CD14-positive monocyte (primary cell): ENCODE results near the gene SCYL1. TPM values are rescaled to one million over a fixed set of nuclear protein-coding genes. Genes with fewer than 3 reads are reported as not detected.

ENCODE experiments used
- DNase-seq, 3 donors: peaks; one replicate each; pipeline ENCODE4 v3.0.0-alpha.2; 2011 to 2022
- H2AFZ ChIP-seq: 2 replicates; pipeline ENCODE4 v1.6.0; 2012; ENCODE audit warnings: mild to moderate bottlenecking, low read depth, low read length, inconsistent platforms; ENCODE audit not compliant: insufficient read depth, poor library complexity, severe bottlenecking
- H3K27ac ChIP-seq, 2 donors: 1 replicate in 1 of 2; 2 replicates in 1 of 2; pipeline ENCODE4 v1.5.1; 2012 to 2013; ENCODE audit warnings: low read length in 2 of 2, control low read depth in 1 of 2, inconsistent platforms in 1 of 2, low read depth in 1 of 2, mild to moderate bottlenecking in 1 of 2
- H3K27me3 ChIP-seq, 2 donors: one replicate each; pipeline versions ENCODE4 v1.6.0 to v1.6.1; 2011 to 2013; ENCODE audit warnings: low read length in 2 of 2; ENCODE audit not compliant: control insufficient read depth in 2 of 2, insufficient read depth in 2 of 2
- H3K36me3 ChIP-seq, 2 donors: replicated peaks in 1 of 2; 1 replicate in 1 of 2; 2 replicates in 1 of 2; pipeline versions ENCODE4 v1.5.1 to v1.6.1; 2012 to 2013; ENCODE audit warnings: low read length in 2 of 2, control low read depth in 1 of 2, inconsistent platforms in 1 of 2, mild to moderate bottlenecking in 1 of 2; ENCODE audit not compliant: insufficient read depth in 2 of 2, control insufficient read depth in 1 of 2
- H3K4me1 ChIP-seq, 2 donors: 1 replicate in 1 of 2; 2 replicates in 1 of 2; pipeline versions ENCODE4 v1.5.1 to v1.6.1; 2012 to 2013; ENCODE audit warnings: low read length in 2 of 2, control low read depth in 1 of 2, inconsistent platforms in 1 of 2, mild to moderate bottlenecking in 1 of 2, moderate library complexity in 1 of 2; ENCODE audit not compliant: insufficient read depth in 2 of 2, control insufficient read depth in 1 of 2
- H3K4me2 ChIP-seq: replicated peaks from 2 replicates; pipeline ENCODE3; 2012; ENCODE audit warnings: low read length, moderate library complexity, mild to moderate bottlenecking; ENCODE audit not compliant: poor library complexity, severe bottlenecking; ENCODE audit errors: extremely low read depth
- H3K4me3 ChIP-seq, 3 experiments: fragments of 200-600 bp in 1 of 3; sonication (generic) in 1 of 3; replicated peaks in 1 of 3; 1 replicate in 2 of 3; 2 replicates in 1 of 3; pipeline ENCODE4 v1.5.1; 2011 to 2013; ENCODE audit warnings: low read length in 3 of 3, mild to moderate bottlenecking in 3 of 3, control low read depth in 2 of 3, low read depth in 2 of 3, inconsistent platforms in 1 of 3, moderate library complexity in 1 of 3
- H3K79me2 ChIP-seq: 2 replicates; pipeline ENCODE4 v1.6.0; 2012; ENCODE audit warnings: mild to moderate bottlenecking, control low read depth, inconsistent platforms, low read length, moderate library complexity; ENCODE audit not compliant: insufficient read depth
- H3K9ac ChIP-seq: 2 replicates; pipeline ENCODE4 v1.6.0; 2017; ENCODE audit warnings: low read length, mild to moderate bottlenecking; ENCODE audit not compliant: insufficient read depth, poor library complexity, severe bottlenecking
- H3K9me3 ChIP-seq, 2 donors: replicated peaks in 1 of 2; 1 replicate in 1 of 2; 2 replicates in 1 of 2; pipeline versions ENCODE4 v1.5.1 to v1.6.1; 2012 to 2013; ENCODE audit warnings: low read length in 2 of 2, control low read depth in 1 of 2; ENCODE audit not compliant: control insufficient read depth in 1 of 2, insufficient read depth in 1 of 2
- H4K20me1 ChIP-seq: 2 replicates; pipeline ENCODE4 v1.6.0; 2012; ENCODE audit warnings: mild to moderate bottlenecking, low read length, control low read depth, moderate library complexity; ENCODE audit not compliant: insufficient read depth
- H3K27ac Mint-ChIP-seq, 7 donors: one replicate each; pipeline ENCODE4 v1.8.0; 2020; ENCODE audit warnings: mild to moderate bottlenecking in 7 of 7, mixed read lengths in 7 of 7, moderate library complexity in 6 of 7, inconsistent platforms in 2 of 7
- H3K27me3 Mint-ChIP-seq, 3 donors: one replicate each; pipeline ENCODE4 v1.8.0; 2021 to 2022; ENCODE audit warnings: low read depth in 3 of 3, mild to moderate bottlenecking in 3 of 3, mixed read lengths in 3 of 3, moderate library complexity in 3 of 3, inconsistent platforms in 1 of 3
- H3K36me3 Mint-ChIP-seq, 2 donors: one replicate each; pipeline ENCODE4 v1.8.0; 2020; ENCODE audit warnings: mixed read lengths in 2 of 2, inconsistent platforms in 1 of 2, mild to moderate bottlenecking in 1 of 2
- H3K4me1 Mint-ChIP-seq: one replicate; pipeline ENCODE4 v1.8.0; 2020; ENCODE audit warnings: mild to moderate bottlenecking, mixed read lengths
- H3K4me3 Mint-ChIP-seq, 2 donors: one replicate each; pipeline ENCODE4 v1.8.0; 2020; ENCODE audit warnings: mild to moderate bottlenecking in 2 of 2, mixed read lengths in 2 of 2, moderate library complexity in 1 of 2
- H3K9me3 Mint-ChIP-seq, 7 donors: one replicate each; pipeline ENCODE4 v1.8.0; 2020 to 2022; ENCODE audit warnings: mixed read lengths in 7 of 7, mild to moderate bottlenecking in 6 of 7, moderate library complexity in 6 of 7, inconsistent platforms in 2 of 7
- CTCF ChIP-seq: fragments of 200-600 bp; IDR thresholded peaks from one replicate; pipeline ENCODE4 v1.8.0; 2022; ENCODE audit warnings: antibody characterized with exemption, mild to moderate bottlenecking
- WGBS: methylation state at CpG from one replicate; pipeline ENCODE4 v1.1.5; 2013; ENCODE audit warnings: missing lambda C conversion rate; ENCODE audit not compliant: insufficient coverage; 5-methylcytosine and 5-hydroxymethylcytosine counted together
- intact Hi-C, 2 donors: fragments of 100-400 bp; cut with micrococcal nuclease; formaldehyde crosslinking; loops; one replicate each; pipeline versions ENCODE4 v1.15.0 to v1.15.1; 2023
- polyA plus RNA-seq, 3 donors: library from polyadenylated mRNA; depleted of rRNA in 1 of 3; unstranded in 2 of 3; stranded (reverse) in 1 of 3; fragments of 300-500 nt in 2 of 3; fragments of >200 nt in 1 of 3; fragmentation: Illumina TruSeq in 2 of 3; gene quantifications; 1 replicate in 2 of 3; 2 replicates in 1 of 3; pipeline ENCODE4 v1.2.3, GENCODE V29; 2012 to 2021

SCYL1 gene
- polyA plus RNA-seq, 3 donors: 18.6 to 71.6 (median 29.7) TPM

DNA sequence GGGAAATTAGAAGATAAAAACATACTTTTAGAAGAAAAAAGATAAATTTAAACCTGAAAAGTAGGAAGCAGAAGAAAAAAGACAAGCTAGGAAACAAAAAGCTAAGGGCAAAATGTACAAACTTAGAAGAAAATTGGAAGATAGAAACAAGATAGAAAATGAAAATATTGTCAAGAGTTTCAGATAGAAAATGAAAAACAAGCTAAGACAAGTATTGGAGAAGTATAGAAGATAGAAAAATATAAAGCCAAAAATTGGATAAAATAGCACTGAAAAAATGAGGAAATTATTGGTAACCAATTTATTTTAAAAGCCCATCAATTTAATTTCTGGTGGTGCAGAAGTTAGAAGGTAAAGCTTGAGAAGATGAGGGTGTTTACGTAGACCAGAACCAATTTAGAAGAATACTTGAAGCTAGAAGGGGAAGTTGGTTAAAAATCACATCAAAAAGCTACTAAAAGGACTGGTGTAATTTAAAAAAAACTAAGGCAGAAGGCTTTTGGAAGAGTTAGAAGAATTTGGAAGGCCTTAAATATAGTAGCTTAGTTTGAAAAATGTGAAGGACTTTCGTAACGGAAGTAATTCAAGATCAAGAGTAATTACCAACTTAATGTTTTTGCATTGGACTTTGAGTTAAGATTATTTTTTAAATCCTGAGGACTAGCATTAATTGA, 25.0 kb upstream of the SCYL1 start:
- Histone ChIP-seq H3K9ac (peak overlapping the region; percentile 100), H2AFZ (no peak overlapping the region), H3K9me3 (no peaks in the 10 kb centered on the region), H3K4me1 (peaks cover 36 to 45% of the 10 kb centered on the region in 2 donors), H3K4me2 (peak overlapping the region; percentile 93), H3K36me3 (peaks cover 38 to 56% of the 10 kb centered on the region in 2 donors), H3K27ac (peak overlapping the region; percentile 92 to 98), H3K4me3 (peak overlapping the region; percentile 96 to 100 (median 99)), H3K27me3 (no peaks in the 10 kb centered on the region), H4K20me1 (peaks cover 59% of the 10 kb centered on the region), H3K79me2 (peaks cover 94% of the 10 kb centered on the region)
- WGBS: 0% methylated on average over 1 of the region's 3 CpGs
- intact Hi-C loops: loop anchor here in 1 of 2 donors (2.0 kb wide), 1 partner anchor 77 kb away; the partner anchor contains the start of gene NEAT1
- Mint-ChIP-seq H3K4me1 (peaks cover 29% of the 10 kb centered on the region), H3K4me3 (no peak overlapping the region), H3K9me3 (peaks cover 0 to 10% (median 0%) of the 10 kb centered on the region in 7 donors), H3K27me3 (peaks cover 0 to 2% (median 0%) of the 10 kb centered on the region in 3 donors), H3K36me3 (peaks cover 14 to 15% of the 10 kb centered on the region in 2 donors), H3K27ac (no peak overlapping the region)
- TF ChIP-seq CTCF: no peak
- DNase-seq: no peak

DNA sequence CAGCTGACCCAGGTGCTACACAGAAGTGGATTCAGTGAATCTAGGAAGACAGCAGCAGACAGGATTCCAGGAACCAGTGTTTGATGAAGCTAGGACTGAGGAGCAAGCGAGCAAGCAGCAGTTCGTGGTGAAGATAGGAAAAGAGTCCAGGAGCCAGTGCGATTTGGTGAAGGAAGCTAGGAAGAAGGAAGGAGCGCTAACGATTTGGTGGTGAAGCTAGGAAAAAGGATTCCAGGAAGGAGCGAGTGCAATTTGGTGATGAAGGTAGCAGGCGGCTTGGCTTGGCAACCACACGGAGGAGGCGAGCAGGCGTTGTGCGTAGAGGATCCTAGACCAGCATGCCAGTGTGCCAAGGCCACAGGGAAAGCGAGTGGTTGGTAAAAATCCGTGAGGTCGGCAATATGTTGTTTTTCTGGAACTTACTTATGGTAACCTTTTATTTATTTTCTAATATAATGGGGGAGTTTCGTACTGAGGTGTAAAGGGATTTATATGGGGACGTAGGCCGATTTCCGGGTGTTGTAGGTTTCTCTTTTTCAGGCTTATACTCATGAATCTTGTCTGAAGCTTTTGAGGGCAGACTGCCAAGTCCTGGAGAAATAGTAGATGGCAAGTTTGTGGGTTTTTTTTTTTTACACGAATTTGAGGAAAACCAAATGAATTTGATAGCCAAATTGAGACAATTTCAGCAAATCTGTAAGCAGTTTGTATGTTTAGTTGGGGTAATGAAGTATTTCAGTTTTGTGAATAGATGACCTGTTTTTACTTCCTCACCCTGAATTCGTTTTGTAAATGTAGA, 24.3 kb upstream of the SCYL1 start:
- H3K79me2 ChIP-seq: peaks cover 95% of the 10 kb centered on the region
- H3K4me3 ChIP-seq: peak overlapping the region; percentile 96 to 100 (median 99)
- H2AFZ ChIP-seq: no peak overlapping the region
- H3K27me3 ChIP-seq: no peaks in the 10 kb centered on the region
- peak overlapping the region; percentile 100 for H3K9ac ChIP-seq
- H3K36me3 ChIP-seq: peaks cover 46 to 64% of the 10 kb centered on the region in 2 donors
- peak overlapping the region; percentile 92 to 98 for H3K27ac ChIP-seq
- H3K4me2 ChIP-seq: peak overlapping the region; percentile 93
- intact Hi-C loops: no loop called here
- DNase-seq: peak in 1 of 3 donors; percentile 46
- no peak overlapping the region for H3K4me3 Mint-ChIP-seq
- no peak overlapping the region for H3K27ac Mint-ChIP-seq
- peaks cover 37 to 45% of the 10 kb centered on the region in 2 donors for H3K4me1 ChIP-seq
- H3K4me1 Mint-ChIP-seq: peaks cover 31% of the 10 kb centered on the region
- 0% methylated on average over 12 of the region's 20 CpGs for WGBS
- TF ChIP-seq CTCF: no peak
- no peaks in the 10 kb centered on the region for H3K9me3 ChIP-seq
- H3K27me3 Mint-ChIP-seq: peaks cover 0 to 2% (median 0%) of the 10 kb centered on the region in 3 donors
- H4K20me1 ChIP-seq: peaks cover 66% of the 10 kb centered on the region
- peaks cover 18 to 23% of the 10 kb centered on the region in 2 donors for H3K36me3 Mint-ChIP-seq
- peaks cover 0 to 10% (median 0%) of the 10 kb centered on the region in 7 donors for H3K9me3 Mint-ChIP-seq
